Right lobe of liver (tissue), 6 donors: Measurements from ENCODE around the gene EXD3. TPM values are rescaled to one million over a fixed set of nuclear protein-coding genes. Genes with fewer than 3 reads are reported as not detected.
A peak's percentile ranks its signal among the peaks of the same experiment; 100 is the strongest.

ENCODE experiments used
- ATAC-seq, 4 donors: fragments of 200-7000 bp; cut with Tn5 transposase; one replicate each; pipeline ENCODE4 v1.9.1; 2020; ENCODE audit warnings: mild to moderate bottlenecking in 4 of 4, moderate library complexity in 4 of 4
- DNase-seq, 3 donors: peaks; one replicate each; pipeline ENCODE4 v3.0.0-alpha.2; 2020
- H3K27ac ChIP-seq, 3 donors: fragments of 200-600 bp; one replicate each; pipeline ENCODE4 v1.8.0; 2022
- H3K27me3 ChIP-seq, 2 donors: fragments of 200-600 bp; one replicate each; pipeline ENCODE4 v1.8.0; 2022
- H3K36me3 ChIP-seq, 4 donors: fragments of 200-600 bp; sonication (generic) in 1 of 4; one replicate each; pipeline versions ENCODE4 v1.5.1 to v1.8.0; 2017 to 2022; ENCODE audit warnings: control low read depth in 1 of 4
- H3K4me1 ChIP-seq, 4 donors: fragments of 200-600 bp; sonication (generic) in 1 of 4; one replicate each; pipeline versions ENCODE4 v1.5.1 to v1.8.0; 2017 to 2022; ENCODE audit warnings: control low read depth in 1 of 4
- H3K4me3 ChIP-seq, 3 donors: fragments of 200-600 bp; one replicate each; pipeline ENCODE4 v1.8.0; 2022
- H3K9me3 ChIP-seq, 4 donors: fragments of 200-600 bp; sonication (generic) in 1 of 4; one replicate each; pipeline versions ENCODE4 v1.5.1 to v1.8.0; 2017 to 2022; ENCODE audit warnings: control low read depth in 1 of 4
- CTCF ChIP-seq, 4 donors: fragments of 200-600 bp in 3 of 4; fragments of 450-650 bp in 1 of 4; IDR thresholded peaks; one replicate each; pipeline versions ENCODE4 v1.5.1 to v1.8.0; 2016 to 2022; ENCODE audit warnings: antibody characterized with exemption in 4 of 4, mild to moderate bottlenecking in 2 of 4
- POLR2A ChIP-seq: fragments of 450-650 bp; IDR thresholded peaks from one replicate; pipeline ENCODE4 v1.6.1; 2017; ENCODE audit warnings: antibody characterized with exemption, mild to moderate bottlenecking
- WGBS: methylation state at CpG from one replicate; pipeline ENCODE4 v1.1.6; 2018; ENCODE audit warnings: low coverage, low lambda C conversion rate; ENCODE audit not compliant: insufficient coverage; ENCODE audit errors: missing lambda C conversion rate; 5-methylcytosine and 5-hydroxymethylcytosine counted together
- intact Hi-C, 2 donors: fragments of 100-400 bp; cut with DNase I; formaldehyde crosslinking; loops; one replicate each; pipeline versions ENCODE4 v1.11.2 to v1.14.1; 2022
- total RNA-seq, 6 experiments: library from RNA; depleted of rRNA in 2 of 6; stranded (reverse); fragments of >200 nt in 2 of 6; fragmentation: NEBNext Ultra II Directional in 3 of 6; extraction: Animal tissue kit (Norgen Biotek cat#: 25700) in 3 of 6; gene quantifications; one replicate each; pipeline versions ENCODE4 v1.1.0 to v1.2.4, GENCODE V29; 2016 to 2023
- donor health status: DM: no; HTN: yes; CAD: no.
- donor health status: DM: no; HTN: no; CAD: no.
- donor health status: DM: no; HTN: no; CAD: no.
- donor health status: DM: no; HTN: yes; CAD: no.
- donor health status: DM: no; HTN: yes; CAD: no.

Gene EXD3
- total RNA-seq, 6 experiments from 2014 or later: 3.3 to 14.4 (median 10.6) TPM

GRCh38 chr9:137298401-137299202 is 124.4 kb downstream of the EXD3 start:
- Histone ChIP-seq H3K36me3 (no peaks in the 10 kb centered on the region), H3K4me3 (peak overlapping the region in 2 of 3 donors; percentile 3 to 4), H3K4me1 (peaks cover 0 to 23% (median under 1%) of the 10 kb centered on the region in 4 donors), H3K9me3 (no peaks in the 10 kb centered on the region), H3K27ac (peak overlapping the region in 2 of 3 donors; percentile 33 to 38), H3K27me3 (peaks cover 0 to 20% of the 10 kb centered on the region in 2 donors)
- ATAC-seq (peak in 2 of 4 donors; percentile 1 to 6), DNase-seq (peak in 1 of 3 donors; percentile 63)
- TF ChIP-seq CTCF (IDR thresholded peaks at IDR 0.05) (no peak), POLR2A (no peak)
- WGBS: 62% methylated on average over 16 of the region's 24 CpGs
- intact Hi-C loops: loop anchor here in 1 of 2 donors (5.0 kb wide), 1 partner anchor 109 kb away; no protein-coding TSS in a partner anchor

DNA sequence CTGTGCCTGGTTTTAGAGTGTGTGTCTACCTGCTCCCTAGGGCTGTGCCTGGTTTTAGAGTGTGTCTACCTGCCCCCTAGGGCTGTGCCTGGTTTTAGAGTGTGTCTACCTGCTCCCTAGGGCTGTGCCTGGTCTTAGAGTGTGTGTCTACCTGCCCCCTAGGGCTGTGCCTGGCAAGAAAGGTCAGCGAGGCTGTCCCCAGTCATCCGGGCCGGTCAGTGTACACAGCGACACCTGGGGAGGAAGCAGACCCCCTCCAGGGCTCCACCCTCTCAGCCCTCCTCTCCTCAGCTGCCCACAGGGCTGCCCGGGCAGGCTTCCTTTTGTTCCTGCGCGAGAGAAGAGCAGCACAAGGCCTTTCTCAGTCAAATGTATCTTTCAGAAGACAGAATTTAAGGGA is 125.0 kb downstream of the EXD3 start:
- WGBS: no CpG with 5 or more reads among the region's 7 CpGs
- H3K4me3 ChIP-seq: no peak overlapping the region
- no peak for TF ChIP-seq CTCF (IDR thresholded peaks at IDR 0.05)
- TF ChIP-seq POLR2A: no peak
- peaks cover 0 to 15% of the 10 kb centered on the region in 2 donors for H3K27me3 ChIP-seq
- no peak for DNase-seq
- intact Hi-C loops: loop anchor here in 1 of 2 donors (5.0 kb wide), 1 partner anchor 109 kb away; no protein-coding TSS in a partner anchor
- peak overlapping the region in 2 of 3 donors; percentile 33 to 38 for H3K27ac ChIP-seq
- H3K9me3 ChIP-seq: no peaks in the 10 kb centered on the region
- ATAC-seq: no peak
- peaks cover 0 to 23% (median under 1%) of the 10 kb centered on the region in 4 donors for H3K4me1 ChIP-seq
- no peaks in the 10 kb centered on the region for H3K36me3 ChIP-seq

- Histone ChIP-seq H3K4me1 (peaks cover 0 to 23% (median under 1%) of the 10 kb centered on the region in 4 donors), H3K9me3 (no peaks in the 10 kb centered on the region), H3K36me3 (no peaks in the 10 kb centered on the region), H3K27ac (peak overlapping the region; percentile 50 to 90 (median 66)), H3K27me3 (peaks cover 0 to 19% of the 10 kb centered on the region in 2 donors), H3K4me3 (peak overlapping the region; percentile 14 to 39 (median 35))
- ATAC-seq (peak; percentile 51 to 61 (median 53)), DNase-seq (peak in 2 of 3 donors; percentile 80 to 89)
- WGBS: 26% methylated on average over 9 of the region's 24 CpGs
- intact Hi-C loops: loop anchor here in 1 of 2 donors (5.0 kb wide), 1 partner anchor 110 kb away; no protein-coding TSS in a partner anchor
- no peak for TF ChIP-seq CTCF (IDR thresholded peaks at IDR 0.05)
- peak; percentile 55 for TF ChIP-seq POLR2A
Measured at GRCh38 chr9:137296670-137297664, 126.0 kb downstream of the EXD3 start.
